HG03575 (cell line): ENCODE measurements around the gene ZNF736.
A peak's percentile ranks its signal among the peaks of the same experiment; 100 is the strongest.
"Not testable (repeated sequence)": the region's sequence is repeated elsewhere in the genome, so short reads cannot be mapped to it uniquely, and the experiment has no call there.

Experiments
- ATAC-seq: cut with Tn5 transposase; IDR thresholded peaks from one replicate; pipeline ENCODE4 v1.9.1; 2021; ENCODE audit not compliant: unreplicated experiment, insufficient number of reproducible peaks, low FRiP score; ENCODE audit errors: extremely low read depth

The ZNF736 gene

DNA sequence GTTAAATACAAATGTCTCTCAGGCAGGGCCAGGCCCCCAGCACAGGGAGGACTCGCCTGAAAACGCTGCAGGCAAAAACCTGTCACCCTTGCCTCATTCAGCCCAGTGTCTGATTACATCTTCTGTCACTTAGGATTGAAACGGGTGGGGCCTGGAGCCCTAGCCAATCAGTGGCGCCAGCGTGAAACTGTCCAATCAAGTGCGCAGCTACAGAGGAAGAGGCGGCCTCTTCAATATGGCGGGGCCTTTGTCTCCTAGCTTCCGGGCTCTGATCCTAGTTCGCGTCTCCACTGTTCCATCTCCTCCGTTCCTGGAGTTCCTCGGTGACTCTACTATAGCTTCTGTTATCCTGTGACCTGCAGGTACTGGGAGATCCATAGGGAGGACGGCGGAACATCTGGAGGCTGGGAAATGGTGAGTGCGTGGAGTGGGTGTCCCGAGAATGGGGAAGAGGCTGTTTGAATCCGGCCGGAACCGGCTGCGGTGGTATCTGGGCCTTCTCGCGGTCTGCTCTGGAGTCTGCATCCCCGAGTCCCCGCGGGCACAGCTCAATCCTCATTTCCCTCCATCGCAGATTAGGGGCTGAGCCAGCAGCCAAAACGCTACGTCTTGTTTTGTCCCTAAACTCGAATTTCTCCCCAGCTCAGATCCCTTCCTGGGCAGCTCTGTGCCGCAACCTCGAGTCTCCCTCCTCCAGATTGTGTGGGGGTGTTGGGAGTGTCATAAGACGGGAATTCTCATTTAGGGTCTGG is at the start of gene ZNF736:
Gene ZNF736, plus strand, starts transcription at position 222 of the 752 bp plus-strand sequence. Its CDS starts 190 bp downstream, at position 412.
- peak; percentile 100 for ATAC-seq

DNA sequence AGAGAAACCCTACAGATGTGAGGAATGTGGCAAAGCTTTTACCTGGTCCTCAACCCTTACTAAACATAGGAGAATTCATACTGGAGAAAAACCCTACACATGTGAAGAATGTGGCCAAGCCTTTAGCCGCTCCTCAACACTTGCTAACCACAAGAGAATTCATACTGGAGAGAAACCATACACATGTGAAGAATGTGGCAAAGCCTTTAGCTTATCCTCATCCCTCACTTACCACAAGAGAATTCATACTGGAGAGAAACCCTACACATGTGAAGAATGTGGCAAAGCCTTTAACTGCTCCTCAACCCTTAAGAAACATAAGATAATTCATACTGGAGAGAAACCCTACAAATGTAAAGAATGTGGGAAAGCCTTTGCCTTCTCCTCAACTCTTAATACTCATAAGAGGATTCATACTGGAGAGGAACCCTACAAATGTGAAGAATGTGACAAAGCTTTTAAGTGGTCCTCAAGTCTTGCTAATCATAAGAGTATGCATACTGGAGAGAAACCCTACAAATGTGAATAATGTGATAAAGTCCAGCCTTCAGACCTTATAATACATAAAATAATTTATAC is 47.3 kb upstream of the ZNF736 start:
- no peak for ATAC-seq

DNA sequence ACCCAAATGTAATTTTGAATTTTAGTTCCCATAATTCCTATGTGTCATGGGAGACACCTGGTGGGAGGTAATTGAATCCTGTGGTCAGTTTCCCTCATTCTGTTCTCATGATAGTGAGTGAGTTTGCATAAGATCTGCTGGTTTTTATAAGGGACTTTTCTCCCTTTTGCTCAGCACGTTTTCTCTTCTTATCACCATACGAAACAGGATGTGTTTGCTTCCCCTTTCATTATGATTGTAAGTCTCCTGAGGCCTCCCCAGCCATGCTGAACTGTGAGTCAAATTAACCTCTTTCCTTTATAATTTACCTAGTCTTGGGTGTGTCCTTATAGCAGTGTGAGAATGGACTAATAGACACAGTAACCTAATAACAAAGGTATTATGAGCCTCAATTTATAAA is 36.1 kb upstream of the ZNF736 start:
- no peak for ATAC-seq

DNA sequence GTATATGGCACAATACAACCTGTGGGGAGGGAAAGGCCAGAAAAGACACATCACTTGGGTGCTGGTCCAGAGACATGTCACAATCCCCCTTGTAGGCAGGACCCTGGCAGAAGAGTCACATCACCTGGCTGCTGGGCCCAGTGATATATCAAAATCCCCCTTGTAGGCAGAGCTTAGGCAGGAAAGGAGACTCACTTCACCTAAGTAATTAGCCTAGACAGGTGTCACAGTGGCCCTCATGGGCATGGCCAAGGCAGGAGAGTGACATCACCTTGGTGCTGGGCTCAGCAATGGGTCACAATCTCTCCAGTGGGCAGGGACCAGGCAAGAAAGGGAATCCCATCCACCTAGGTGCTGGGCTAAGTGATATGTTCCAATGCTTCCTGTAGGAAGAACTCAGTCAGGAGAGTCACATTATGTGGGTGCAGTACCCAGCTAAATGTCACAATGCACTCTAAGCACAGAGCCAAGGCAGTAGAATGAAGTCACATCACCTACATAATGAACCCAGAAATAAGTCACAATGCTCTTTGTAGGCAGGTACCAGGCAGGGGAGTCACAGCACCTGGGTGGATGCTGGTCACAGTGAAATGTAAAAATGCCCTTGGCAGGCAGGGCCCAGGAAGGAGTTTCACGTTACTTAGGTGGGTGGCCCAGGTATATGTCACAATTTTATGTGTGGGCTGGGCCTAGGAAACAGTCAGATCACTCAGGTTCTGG is 18.9 kb upstream of the ZNF736 start:
- ATAC-seq = no peak

DNA sequence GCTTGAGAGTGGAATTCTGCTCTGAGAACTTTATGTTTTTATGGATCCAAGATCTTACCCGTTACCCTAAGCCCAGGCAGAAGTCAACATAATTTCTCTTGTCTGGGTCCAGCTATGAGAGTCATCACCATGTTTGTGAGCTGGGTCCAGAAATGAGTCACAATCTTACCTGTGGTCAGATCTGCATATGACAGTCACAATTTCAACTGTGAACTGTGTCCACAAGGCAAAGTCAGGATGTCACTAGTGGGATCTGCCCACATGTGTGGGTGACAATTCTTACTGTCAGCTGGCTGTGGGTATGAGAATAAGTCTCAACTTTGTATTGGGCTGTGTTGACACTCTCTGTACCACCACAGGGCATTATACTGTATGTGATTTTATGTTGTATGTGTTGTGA is 16.3 kb upstream of the ZNF736 start:
- not testable (repeated sequence) for ATAC-seq

DNA sequence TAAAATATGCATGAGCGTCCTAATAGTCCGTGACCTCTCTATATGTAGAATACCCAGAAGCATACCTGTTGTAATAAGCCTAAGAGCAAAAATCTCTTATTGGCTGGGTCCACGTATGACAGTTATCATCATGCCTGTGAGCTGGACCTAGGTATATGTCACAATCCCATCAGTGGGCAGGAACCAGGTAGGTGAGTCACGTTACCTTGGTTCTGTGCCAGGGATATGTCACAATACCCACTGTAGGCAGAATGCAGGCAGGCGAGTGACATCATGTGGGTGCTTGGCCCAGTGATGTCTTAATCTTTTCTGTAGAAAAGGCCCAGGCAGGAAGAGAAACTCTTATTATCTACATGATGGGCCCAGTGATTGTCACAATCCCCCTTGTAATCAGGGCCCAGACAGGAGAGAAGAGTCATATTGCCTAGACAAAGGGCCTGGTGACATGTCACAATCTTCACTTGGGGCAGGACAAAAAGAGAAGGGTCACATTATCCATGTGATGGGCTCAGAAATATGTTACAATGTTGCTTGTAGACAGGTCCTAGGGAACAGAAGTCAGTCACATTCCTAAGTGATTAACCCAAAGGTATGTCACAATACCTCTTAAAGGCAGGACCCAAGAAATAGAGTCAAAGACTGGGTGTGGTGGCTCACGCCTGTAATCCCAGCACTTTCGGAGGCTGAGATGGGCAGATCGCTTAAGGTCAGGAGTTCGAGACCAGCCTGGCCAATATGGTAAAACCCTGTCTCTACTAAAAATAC is 12.9 kb upstream of the ZNF736 start:
- no peak for ATAC-seq

DNA sequence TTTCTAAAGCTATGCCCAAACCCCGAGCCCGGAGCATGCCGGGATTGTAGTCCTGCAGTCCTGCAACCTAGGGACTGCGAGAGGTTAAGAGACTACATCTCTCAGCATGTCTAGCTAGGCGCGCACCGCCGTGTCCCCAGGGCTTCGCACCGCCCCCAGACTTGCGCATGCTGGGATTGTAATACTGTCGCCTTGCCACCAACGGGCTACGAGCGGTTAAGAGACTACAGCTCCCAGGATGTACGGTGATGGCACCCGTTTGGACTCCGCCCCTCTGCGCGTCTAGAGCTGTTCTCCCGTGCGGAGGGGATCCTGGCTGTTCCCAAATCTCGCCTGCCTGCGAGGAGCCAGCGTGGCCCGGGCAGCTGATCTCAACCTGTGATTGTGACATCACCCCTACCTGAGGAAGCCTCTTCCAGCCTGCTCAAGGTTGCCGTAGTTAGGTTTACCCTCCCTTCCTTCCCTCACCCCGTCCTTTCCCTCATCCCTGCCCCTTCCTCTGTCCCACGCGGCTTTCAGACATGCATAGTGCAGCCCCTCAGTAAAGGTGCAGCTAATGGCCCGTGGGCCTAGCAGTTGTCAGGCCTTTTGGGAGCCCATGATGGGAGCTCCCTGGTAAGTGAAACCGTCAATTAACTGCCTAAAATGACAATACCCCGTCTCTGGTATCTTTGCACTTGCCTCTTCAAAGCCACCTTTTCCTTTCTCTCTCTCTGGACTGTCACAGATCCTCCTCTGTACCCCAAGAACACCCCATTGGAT is 6.3 kb upstream of the ZNF736 start:
- peak; percentile 99 for ATAC-seq

DNA sequence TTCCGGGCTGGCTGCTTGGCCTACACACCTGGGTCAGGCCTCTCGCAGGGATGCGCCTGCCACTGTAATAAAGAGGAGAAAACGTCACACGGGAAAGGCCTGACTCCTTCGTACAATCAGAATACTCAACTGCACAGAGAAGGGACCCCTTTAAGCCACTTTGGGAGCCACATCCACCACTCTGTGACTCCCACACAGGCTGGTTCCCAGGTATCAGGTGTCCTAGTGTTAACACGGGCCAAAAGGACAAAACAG is 5.8 kb upstream of the ZNF736 start:
- ATAC-seq = no peak

DNA sequence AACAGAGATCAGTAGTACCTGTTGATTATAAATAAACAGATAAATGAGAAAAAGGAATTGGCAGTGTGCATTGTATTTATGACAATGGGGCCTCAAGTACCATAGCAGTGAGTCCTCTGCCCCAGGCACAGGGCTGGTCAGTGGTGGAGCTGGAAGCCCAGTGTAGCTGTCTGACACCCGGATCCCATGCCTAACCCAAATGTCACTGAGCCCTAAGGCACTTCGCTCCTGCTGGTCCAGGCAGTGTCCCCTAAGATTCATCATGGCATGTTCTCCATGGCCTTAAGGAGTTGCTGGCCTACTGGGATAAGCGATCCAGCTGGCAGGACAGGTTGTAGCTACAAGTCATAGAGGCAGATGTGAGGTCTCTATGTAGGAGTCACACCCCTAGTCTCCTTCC is 3.3 kb upstream of the ZNF736 start:
- no peak for ATAC-seq

DNA sequence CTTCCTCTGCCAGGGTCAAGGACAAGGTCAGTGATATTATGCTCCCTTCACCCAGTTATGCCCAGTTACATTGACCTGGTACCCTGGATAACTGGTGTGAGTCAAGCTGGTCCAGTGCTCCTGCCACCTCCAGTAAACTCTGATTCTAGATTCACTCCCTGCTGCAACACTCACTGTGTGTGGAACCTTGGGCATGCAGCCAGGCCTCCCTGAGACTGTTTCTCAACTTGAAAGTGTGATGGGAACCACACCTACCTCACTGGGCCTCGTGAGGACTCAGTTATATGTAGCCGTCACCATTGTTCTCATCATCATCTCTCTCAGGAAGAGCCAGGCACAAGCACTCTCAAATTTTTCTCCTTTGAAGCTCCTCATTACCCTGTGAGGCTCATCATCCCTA is 935 bp upstream of the ZNF736 start:
- no peak for ATAC-seq

DNA sequence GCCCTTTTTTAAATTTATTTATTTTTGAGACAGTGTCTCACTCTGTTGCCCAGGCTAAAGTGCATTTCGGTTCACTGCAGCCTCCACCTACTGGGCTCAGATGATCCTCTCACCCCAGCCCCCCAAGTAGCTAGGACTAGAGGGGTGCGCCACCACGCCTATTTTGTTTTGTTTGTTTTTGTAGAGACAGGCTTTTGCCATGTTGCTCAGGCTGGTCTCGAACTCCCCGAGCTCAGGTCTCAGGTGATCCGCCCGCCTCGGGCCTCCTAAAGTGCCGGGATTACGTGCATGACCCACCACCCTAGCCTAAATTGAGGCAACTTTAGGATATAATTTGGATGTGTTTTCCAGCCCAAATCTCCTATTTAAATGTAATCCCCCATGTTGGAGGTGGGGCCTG is 805 bp downstream of the ZNF736 start:
- ATAC-seq = no peak

DNA sequence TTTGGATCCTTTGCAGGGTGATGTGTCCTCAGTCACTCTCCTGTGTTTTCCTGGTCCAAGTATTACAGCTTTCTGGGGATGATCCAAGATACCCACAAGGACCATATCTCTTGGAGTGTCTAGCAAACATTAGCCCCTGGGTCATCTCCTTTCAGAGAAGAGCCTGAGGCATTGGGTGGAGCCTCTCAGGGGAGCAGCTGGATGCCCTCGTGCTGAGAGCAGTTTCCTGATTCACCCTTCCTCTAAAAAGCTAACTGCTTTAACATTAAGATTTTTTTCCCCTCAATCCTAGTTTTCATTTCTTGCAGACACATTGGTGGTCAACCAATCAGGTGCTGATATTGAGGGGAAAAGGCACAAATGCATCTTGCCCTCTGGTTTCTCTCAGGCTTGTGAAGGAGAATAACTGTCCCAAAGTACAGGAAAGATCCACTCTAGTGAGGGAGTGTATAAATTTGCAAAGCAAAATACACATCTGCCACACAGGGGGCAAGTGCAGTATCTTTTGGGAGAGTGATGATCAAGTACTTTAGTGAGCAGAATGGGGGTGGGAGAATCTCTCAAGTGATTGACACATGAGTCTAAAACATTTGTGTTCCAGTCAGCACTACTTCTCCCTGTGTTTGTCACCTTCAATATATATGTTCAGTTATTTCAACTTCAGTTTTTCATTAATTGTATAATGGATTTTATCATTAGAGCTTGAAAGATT is 2.4 kb downstream of the ZNF736 start:
- not testable (repeated sequence) for ATAC-seq

DNA sequence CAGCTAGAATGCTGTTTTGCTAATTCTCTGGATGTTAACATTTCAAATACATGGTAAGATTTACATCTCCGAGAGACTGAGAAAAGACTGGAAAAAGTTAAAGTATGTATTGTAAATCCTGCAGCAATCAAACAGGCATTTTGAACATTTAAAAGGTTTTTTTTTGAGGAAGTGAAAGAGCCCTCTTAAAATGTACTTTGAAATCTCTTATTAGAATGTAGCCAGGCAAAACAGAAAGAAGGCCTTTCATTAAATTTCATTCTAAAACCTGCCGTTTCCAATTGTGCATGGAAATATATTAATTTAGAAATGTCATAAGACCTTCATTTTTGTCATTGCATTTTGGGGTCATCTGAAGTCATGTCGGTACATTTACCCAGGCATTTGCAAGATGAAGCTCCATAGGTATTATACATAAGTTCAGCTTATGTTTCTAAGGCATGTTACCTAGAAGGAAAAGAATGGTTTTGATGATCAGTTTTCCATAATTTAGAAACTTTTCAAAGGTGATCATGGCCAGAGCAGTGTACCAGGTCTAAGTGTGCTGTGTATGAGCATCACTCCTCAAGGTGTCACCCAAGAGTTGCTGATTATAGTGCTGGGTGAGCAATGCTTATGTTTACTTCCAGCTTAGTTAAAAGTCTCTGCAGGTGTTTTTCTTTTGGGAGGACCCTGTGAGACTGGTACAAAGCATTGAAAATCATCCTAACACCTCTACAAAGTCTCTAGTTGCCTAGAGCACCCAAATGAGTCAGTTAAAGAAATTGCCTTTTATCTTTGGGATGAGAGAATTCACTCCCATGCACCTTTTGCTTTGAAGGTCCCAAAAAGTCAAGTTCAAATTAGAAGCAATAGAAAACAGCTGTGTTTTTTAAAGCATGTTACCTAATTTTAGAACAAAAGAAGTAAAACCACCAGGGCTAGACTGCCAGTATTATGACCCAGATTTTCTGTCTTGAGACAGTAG is 7.1 kb downstream of the ZNF736 start:
- ATAC-seq = no peak

DNA sequence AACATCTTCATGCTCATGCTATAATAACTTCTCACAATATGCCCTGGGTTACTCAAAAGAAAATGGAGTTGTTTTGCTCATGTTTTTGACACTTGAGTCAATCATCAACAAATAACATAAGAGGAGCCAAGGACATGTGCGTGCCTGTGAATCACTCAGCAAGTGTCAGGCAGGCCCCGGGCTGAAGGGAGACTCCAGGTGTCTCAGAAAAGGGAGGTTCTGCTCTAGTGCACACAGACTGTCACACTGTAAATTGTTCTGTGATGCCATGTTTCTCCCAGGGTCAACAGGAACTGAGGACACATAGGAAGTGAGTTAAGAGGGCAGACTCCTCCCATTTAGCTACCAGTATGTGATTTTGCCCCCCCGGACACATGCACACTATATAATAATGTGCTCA is 10.4 kb downstream of the ZNF736 start:
- ATAC-seq = not testable (repeated sequence)

DNA sequence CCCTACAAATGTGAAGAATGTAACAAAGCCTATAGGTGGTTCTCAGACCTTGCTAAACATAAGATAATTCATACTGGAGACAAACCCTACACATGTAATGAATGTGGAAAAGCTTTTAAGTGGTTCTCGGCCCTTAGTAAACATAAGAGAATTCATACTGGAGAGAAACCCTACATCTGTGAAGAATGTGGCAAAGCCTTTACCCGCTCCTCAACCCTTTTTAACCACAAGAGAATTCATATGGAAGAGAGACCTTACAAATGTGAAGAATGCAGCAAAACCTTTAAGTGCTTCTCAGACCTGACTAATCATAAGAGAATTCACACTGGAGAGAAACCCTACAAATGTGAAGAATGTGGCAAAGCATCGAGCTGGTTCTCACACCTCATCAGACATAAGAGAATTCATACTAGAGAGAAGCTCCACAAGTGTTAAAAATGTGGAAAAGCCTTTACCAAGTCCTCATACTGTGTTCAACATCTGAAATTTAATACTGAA is 35.0 kb downstream of the ZNF736 start:
- ATAC-seq = not testable (repeated sequence)

DNA sequence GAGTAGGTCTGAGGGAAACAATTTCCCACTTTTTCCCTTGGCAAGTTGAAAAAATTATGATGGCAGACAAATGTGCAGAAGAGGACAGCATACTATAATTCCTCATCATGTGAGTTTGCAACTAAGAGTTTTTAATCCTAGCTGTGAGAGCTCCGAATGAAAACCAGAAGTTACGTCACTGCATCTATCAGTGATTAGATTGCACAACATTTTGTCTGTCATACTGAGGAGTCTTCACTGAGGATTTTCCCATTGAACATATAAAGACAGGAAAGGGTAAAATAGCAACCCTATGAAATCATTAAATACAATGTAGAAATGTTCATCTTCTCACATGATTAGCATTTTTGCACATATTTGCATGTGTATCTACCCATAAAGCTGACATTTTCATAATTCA is 45.8 kb downstream of the ZNF736 start:
- ATAC-seq = no peak

DNA sequence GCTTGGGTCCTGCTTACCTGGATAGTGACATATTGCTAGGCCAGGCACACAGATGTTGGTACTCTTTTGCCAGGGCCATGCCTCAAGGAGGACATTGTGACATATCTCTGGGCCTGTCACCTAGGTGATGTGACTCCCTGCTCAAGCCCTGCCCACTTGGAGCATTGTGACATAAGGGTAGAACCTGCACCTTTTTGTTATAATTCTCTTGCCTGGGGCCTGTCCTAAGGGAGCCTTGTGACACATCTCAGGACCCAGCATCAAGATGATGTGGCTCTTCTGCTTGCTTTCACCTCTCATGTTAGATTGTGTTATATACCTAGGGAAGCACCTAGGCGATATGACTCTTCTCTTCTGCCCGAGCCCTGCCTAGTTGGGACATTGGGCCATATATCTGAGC is 57.4 kb downstream of the ZNF736 start:
- no peak for ATAC-seq
